Measurements from ENCODE around the gene BRIP1. TPM values are rescaled to one million over a fixed set of nuclear protein-coding genes. Genes with fewer than 3 reads are reported as not detected.

The BRIP1 gene
- total RNA-seq, 1 experiment from 2014 or later: 30.2 TPM

- CTCF ChIA-PET: no interaction called here
- POLR2A ChIA-PET (ENCODE audit: low non-redundant PET): no interaction called here
- Histone ChIP-seq H3K9me3 (ENCODE audit: low read depth, low read length, poor library complexity, severe bottlenecking) (peaks cover 24% of the 10 kb centered on the region), H3K27me3 (replicated peaks; ENCODE audit: insufficient read depth, low read depth, low read length, poor library complexity) (no peaks in the 10 kb centered on the region), H3K4me3 (ENCODE audit: low read depth, low read length, poor library complexity, severe bottlenecking) (no peak overlapping the region), H3K36me3 (ENCODE audit: insufficient read depth, low read length, poor library complexity, severe bottlenecking) (no peaks in the 10 kb centered on the region), H3K4me1 (ENCODE audit: insufficient read depth, low read length, poor library complexity, severe bottlenecking) (no peaks in the 10 kb centered on the region), H3K27ac (ENCODE audit: low read depth, low read length, poor library complexity, severe bottlenecking) (no peak overlapping the region)
- no peak for DNase-seq (ENCODE audit: low spot score)
- TF ChIP-seq, protein P1, sequence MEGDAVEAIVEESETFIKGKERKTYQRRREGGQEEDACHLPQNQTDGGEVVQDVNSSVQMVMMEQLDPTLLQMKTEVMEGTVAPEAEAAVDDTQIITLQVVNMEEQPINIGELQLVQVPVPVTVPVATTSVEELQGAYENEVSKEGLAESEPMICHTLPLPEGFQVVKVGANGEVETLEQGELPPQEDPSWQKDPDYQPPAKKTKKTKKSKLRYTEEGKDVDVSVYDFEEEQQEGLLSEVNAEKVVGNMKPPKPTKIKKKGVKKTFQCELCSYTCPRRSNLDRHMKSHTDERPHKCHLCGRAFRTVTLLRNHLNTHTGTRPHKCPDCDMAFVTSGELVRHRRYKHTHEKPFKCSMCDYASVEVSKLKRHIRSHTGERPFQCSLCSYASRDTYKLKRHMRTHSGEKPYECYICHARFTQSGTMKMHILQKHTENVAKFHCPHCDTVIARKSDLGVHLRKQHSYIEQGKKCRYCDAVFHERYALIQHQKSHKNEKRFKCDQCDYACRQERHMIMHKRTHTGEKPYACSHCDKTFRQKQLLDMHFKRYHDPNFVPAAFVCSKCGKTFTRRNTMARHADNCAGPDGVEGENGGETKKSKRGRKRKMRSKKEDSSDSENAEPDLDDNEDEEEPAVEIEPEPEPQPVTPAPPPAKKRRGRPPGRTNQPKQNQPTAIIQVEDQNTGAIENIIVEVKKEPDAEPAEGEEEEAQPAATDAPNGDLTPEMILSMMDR (conservative IDR thresholded peaks at IDR 0.05; ENCODE audit: low read depth, low read length): no peak
- TF ChIP-seq EZH2 (IDR thresholded peaks at IDR 0.05; ENCODE audit: borderline replicate concordance, low read depth, low read length, poor library complexity, severe bottlenecking): no peak
- intact Hi-C loops (cut with micrococcal nuclease; ENCODE audit: unreplicated experiment): no loop called here
- no TSS peak for BruUV-seq (replicated peaks)
These were observed 161.3 kb downstream of the BRIP1 start for GRCh38 chr17:61701978-61702377.

DNA sequence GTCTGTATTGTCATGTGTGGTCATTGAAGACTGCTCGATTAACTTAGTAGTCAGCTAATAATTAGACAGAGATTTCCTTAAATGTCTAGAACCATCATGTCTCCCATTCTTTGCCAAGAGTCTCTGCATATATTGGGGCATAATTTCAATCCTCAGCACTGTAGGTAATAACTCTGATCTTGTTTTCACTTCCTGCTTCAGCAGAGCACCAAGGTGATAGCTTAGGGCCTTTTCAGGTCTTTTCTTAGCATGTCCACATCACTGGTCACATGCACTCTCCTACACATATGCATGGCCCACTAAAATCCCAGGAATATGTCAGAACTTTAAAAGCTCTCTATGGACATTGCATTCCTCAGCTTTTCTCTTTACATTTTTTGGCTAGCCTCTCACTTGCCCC, 162.0 kb downstream of the BRIP1 start:
- no peaks in the 10 kb centered on the region for H3K36me3 ChIP-seq (ENCODE audit: insufficient read depth, low read length, poor library complexity, severe bottlenecking)
- H3K27me3 ChIP-seq (replicated peaks; ENCODE audit: insufficient read depth, low read depth, low read length, poor library complexity): no peaks in the 10 kb centered on the region
- no peak for DNase-seq (ENCODE audit: low spot score)
- TF ChIP-seq EZH2 (IDR thresholded peaks at IDR 0.05; ENCODE audit: borderline replicate concordance, low read depth, low read length, poor library complexity, severe bottlenecking): no peak
- TF ChIP-seq, protein P1 (conservative IDR thresholded peaks at IDR 0.05; ENCODE audit: low read depth, low read length): no peak
- no peak overlapping the region for H3K4me3 ChIP-seq (ENCODE audit: low read depth, low read length, poor library complexity, severe bottlenecking)
- H3K9me3 ChIP-seq (ENCODE audit: low read depth, low read length, poor library complexity, severe bottlenecking): peaks cover 24% of the 10 kb centered on the region
- ChIA-PET CTCF (no interaction called here), POLR2A (ENCODE audit: low non-redundant PET) (no interaction called here)
- no TSS peak for BruUV-seq (replicated peaks)
- no peak overlapping the region for H3K27ac ChIP-seq (ENCODE audit: low read depth, low read length, poor library complexity, severe bottlenecking)
- H3K4me1 ChIP-seq (ENCODE audit: insufficient read depth, low read length, poor library complexity, severe bottlenecking): no peaks in the 10 kb centered on the region
- intact Hi-C loops (cut with micrococcal nuclease; ENCODE audit: unreplicated experiment): no loop called here

- peaks cover 24% of the 10 kb centered on the region for H3K9me3 ChIP-seq (ENCODE audit: low read depth, low read length, poor library complexity, severe bottlenecking)
- intact Hi-C loops (cut with micrococcal nuclease; ENCODE audit: unreplicated experiment): no loop called here
- CTCF ChIA-PET: no interaction called here
- no peaks in the 10 kb centered on the region for H3K27me3 ChIP-seq (replicated peaks; ENCODE audit: insufficient read depth, low read depth, low read length, poor library complexity)
- no peaks in the 10 kb centered on the region for H3K36me3 ChIP-seq (ENCODE audit: insufficient read depth, low read length, poor library complexity, severe bottlenecking)
- DNase-seq (ENCODE audit: low spot score): no peak
- H3K4me3 ChIP-seq (ENCODE audit: low read depth, low read length, poor library complexity, severe bottlenecking): no peak overlapping the region
- POLR2A ChIA-PET (ENCODE audit: low non-redundant PET): no interaction called here
- H3K4me1 ChIP-seq (ENCODE audit: insufficient read depth, low read length, poor library complexity, severe bottlenecking): no peaks in the 10 kb centered on the region
- H3K27ac ChIP-seq (ENCODE audit: low read depth, low read length, poor library complexity, severe bottlenecking): no peak overlapping the region
- no peak for TF ChIP-seq EZH2 (IDR thresholded peaks at IDR 0.05; ENCODE audit: borderline replicate concordance, low read depth, low read length, poor library complexity, severe bottlenecking)
- TF ChIP-seq, protein P1 (conservative IDR thresholded peaks at IDR 0.05; ENCODE audit: low read depth, low read length): no peak
- BruUV-seq (replicated peaks): no TSS peak
These were observed 163.1 kb downstream of the BRIP1 start for GRCh38 chr17:61700252-61700651.

Measured in A673 (cell line).